COLO668 (cell line): ENCODE measurements around the gene YIPF7.

Source experiments
- DNase-seq: peaks from one replicate; lab custom pipeline; 2025; ENCODE audit not compliant: unreplicated experiment; lab: John Stamatoyannopoulos, UW

The YIPF7 gene

GRCh38 chr4:44651425-44651824, at the start of gene YIPF7:
Gene YIPF7 (minus strand): TSS chr4:44651625. CDS start chr4:44650100, 1,525 bp downstream.
- DNase-seq = no peak

DNA sequence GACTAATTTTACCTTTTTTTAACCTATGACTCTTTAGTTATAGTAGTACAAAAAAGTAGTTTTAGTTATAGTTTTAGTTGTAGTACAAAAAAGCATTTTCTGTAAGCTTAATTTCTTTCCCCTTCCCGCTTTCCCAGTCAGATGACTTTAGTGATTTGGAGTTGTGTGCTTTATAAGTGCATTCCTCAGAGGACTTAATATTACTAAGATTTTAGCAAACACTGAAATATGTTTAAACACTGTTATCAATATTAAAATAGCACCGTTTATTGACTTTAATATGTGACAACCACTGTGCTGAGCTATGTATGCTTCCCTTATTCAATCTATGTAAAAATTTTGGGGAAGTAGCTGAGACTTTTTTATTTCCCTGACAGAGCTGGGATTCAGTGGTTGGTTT, 49.6 kb upstream of the YIPF7 start:
- no peak for DNase-seq

DNA sequence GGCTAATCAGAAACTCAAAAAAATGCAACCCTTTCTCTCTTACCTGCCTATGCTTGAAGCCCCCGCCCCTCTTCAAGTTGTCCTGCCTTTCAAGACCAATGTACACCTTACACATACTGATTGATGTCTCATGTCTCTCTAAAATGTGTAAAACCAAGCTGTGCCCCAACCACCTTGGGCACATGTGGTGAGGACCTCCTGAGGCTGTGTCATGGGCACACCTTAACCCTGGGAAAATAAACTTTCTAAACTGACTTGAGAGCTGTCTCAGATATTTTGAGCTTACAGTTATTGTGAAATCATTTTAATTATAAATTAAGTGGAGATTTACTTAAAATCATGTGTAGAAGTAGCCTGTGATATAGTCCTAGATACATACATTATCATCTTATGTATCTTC, 49.0 kb upstream of the YIPF7 start:
- DNase-seq = no peak

DNA sequence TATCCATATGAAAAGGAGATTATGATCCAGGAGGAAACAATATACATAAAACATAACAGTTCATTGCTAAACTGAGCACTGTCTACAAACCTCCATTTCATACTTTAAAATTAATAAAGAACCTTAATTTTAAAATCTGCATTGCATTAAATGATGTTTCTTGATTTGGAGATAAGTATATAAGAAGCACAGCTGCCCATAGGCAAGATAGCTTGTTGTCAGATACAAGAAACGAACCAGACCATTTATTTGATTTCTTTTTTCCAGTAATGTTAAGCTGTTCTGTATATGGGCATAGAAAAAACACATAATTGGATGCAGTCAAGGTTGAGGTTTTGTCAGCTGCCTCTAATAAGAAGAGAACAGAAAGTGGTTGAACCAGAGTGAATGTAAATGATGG, 33.2 kb upstream of the YIPF7 start:
- no peak for DNase-seq

- DNase-seq = no peak
Observed at GRCh38 chr4:44679060-44679459, 27.6 kb upstream of the YIPF7 start.

GRCh38 chr4:44678094-44679041, 26.9 kb upstream of the YIPF7 start, which contains the start of gene GUF1:
Gene GUF1 (plus strand): TSS chr4:44678420. CDS start chr4:44678623, 203 bp downstream.
- peak; percentile 92 for DNase-seq

DNA sequence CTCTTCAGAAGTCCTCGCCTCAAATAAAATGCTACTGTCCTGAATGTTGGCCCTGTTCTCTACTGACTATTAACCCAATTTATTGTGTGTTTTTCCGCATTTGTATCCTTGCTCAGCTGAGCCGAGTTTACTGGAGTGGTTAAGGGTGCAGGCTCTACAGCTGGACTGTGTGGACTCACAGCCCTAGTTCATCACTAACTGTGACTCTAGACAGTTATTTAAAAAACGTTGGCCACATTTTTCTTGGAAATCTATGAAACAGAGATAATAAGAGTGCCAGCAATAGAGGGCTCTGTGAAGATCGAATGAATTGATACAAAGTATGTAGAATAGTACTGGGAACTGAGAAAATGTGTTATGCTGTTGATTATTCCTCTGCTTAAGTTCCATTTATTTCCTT, 23.9 kb upstream of the YIPF7 start:
- DNase-seq = no peak

GRCh38 chr4:44674471-44674870, 23.0 kb upstream of the YIPF7 start:
- DNase-seq = no peak

- DNase-seq = no peak
Observed at GRCh38 chr4:44671636-44672035, 20.2 kb upstream of the YIPF7 start.

GRCh38 chr4:44670506-44671199, 19.2 kb upstream of the YIPF7 start:
- DNase-seq = no peak

DNA sequence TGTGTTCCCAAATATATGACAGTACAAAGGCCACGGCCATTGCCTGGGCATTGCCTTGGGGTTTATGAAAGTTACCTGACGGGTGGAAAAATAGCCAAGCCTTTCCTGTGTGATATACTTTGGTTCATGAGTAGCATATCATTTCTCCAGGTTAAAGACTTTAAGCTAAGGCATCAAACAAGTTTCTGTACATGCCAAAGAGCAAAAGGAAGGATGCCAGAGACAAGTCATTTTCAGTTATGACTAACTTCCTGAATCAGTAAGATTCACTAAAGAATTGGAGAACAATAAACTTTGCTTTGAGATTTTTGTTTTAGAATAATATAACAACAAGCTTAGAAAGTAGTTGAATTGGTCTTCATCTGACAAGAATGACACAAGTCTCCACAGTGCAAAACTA, 17.1 kb upstream of the YIPF7 start:
- no peak for DNase-seq

- no peak for DNase-seq
Observed at GRCh38 chr4:44663539-44664263, 12.3 kb upstream of the YIPF7 start.

DNA sequence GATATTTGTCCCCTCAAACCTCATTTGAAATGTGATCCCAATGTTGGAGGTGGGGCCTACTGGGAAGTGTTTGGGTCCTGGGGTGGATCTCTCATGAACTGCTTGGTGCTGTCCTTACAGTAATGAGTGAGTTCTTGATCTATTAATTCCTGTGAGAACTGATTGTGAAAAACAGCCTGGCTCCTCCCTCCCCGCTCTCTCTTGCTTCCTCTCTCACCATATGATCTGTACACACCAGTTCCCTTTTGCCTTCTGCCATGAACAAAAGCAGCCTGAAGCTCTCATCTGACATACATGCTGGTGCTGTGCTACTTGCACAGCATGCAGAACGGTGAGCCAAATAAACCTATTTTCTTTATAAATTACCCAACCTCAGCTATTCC, 11.2 kb upstream of the YIPF7 start:
- DNase-seq = no peak

- no peak for DNase-seq
Observed at GRCh38 chr4:44661940-44662622, 10.7 kb upstream of the YIPF7 start.

DNA sequence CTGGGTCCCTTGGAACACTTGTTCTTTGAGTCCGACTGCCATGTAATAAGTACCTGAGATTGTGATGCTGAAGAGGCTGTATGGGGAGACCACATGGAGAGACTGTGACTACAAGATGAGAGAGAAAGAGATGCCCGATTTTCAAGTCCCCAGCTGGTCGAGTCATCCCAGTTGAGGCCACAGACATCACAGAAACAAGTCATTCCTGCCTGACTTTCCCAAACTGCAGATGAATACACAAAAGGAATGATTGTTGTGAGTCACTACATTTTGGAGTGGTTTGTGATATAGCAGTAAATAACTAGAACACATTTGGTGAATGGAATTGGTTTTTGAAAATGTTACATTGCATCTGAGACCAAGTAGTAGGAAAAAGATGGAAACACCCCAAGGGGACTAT, 9.0 kb upstream of the YIPF7 start:
- no peak for DNase-seq

GRCh38 chr4:44652002-44652401, 577 bp upstream of the YIPF7 start:
- DNase-seq = no peak

GRCh38 chr4:44646151-44646550, 5.3 kb downstream of the YIPF7 start:
- DNase-seq = no peak

- DNase-seq = no peak
Observed at GRCh38 chr4:44638091-44638490, 13.3 kb downstream of the YIPF7 start.

- DNase-seq = no peak
Observed at GRCh38 chr4:44632733-44633132, 18.7 kb downstream of the YIPF7 start.

DNA sequence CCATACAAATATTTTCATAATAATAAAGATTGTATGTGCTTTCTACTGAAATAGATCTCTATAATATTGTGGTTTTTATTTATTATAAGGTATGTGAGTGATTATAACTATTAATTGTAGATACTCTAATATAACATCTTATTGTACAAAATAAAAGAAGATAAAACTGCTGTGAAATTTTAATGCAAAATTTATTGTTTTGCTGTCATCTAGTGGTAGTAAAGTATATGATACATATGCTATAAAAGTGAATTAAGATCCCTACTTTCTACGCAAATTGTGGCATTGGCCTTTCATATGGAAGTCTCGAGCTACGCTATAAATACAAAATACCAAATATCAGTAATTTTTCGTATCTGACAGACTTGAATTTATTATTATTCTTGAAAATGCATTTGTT, 19.3 kb downstream of the YIPF7 start:
- DNase-seq = no peak

GRCh38 chr4:44629280-44629866, 22.1 kb downstream of the YIPF7 start:
- DNase-seq = peak; percentile 33
